Progenitor cell of endocrine pancreas (in vitro differentiated cells): Measurements from ENCODE around the gene ERCC2. TPM values are rescaled to one million over a fixed set of nuclear protein-coding genes. Genes with fewer than 3 reads are reported as not detected.

ENCODE experiments used
- DNase-seq: peaks from one replicate; pipeline ENCODE4 v3.0.0; 2021; ENCODE audit warnings: low spot score; ENCODE audit not compliant: unreplicated experiment
- H3K27ac Mint-ChIP-seq: 2 replicates; pipeline ENCODE4 v1.8.0; 2021; ENCODE audit warnings: mild to moderate bottlenecking, moderate library complexity, mixed read lengths
- H3K27me3 Mint-ChIP-seq: 2 replicates; pipeline ENCODE4 v1.8.0; 2021; ENCODE audit warnings: mixed read lengths
- H3K36me3 Mint-ChIP-seq: 2 replicates; pipeline ENCODE4 v1.8.0; 2022; ENCODE audit warnings: mixed read lengths; ENCODE audit not compliant: insufficient read depth
- H3K4me1 Mint-ChIP-seq: 2 replicates; pipeline ENCODE4 v1.8.0; 2021; ENCODE audit warnings: low read depth, mixed read lengths
- H3K4me3 Mint-ChIP-seq: 2 replicates; pipeline ENCODE4 v1.8.0; 2021; ENCODE audit warnings: low read depth, mild to moderate bottlenecking, moderate library complexity, mixed read lengths
- H3K9me3 Mint-ChIP-seq: 2 replicates; pipeline ENCODE4 v1.8.0; 2021; ENCODE audit warnings: low read depth, mixed read lengths
- total RNA-seq: library from RNA; stranded (reverse); gene quantifications from 2 replicates; pipeline ENCODE4 v1.2.1, GENCODE V29; 2021
- TF ChIP-seq, protein P1 (sequence below): fragments of 200-600 bp; sonication (generic); IDR thresholded peaks from one replicate; pipeline ENCODE4 v1.5.0; 2021; ENCODE audit warnings: antibody characterized with exemption, mild to moderate bottlenecking; ENCODE audit not compliant: unreplicated experiment

ERCC2 gene
- total RNA-seq, 1 donor from 2014 or later, result 63.8 TPM

GRCh38 chr19:45327404-45328143, 42.8 kb downstream of the ERCC2 start:
- TF ChIP-seq, protein P1, sequence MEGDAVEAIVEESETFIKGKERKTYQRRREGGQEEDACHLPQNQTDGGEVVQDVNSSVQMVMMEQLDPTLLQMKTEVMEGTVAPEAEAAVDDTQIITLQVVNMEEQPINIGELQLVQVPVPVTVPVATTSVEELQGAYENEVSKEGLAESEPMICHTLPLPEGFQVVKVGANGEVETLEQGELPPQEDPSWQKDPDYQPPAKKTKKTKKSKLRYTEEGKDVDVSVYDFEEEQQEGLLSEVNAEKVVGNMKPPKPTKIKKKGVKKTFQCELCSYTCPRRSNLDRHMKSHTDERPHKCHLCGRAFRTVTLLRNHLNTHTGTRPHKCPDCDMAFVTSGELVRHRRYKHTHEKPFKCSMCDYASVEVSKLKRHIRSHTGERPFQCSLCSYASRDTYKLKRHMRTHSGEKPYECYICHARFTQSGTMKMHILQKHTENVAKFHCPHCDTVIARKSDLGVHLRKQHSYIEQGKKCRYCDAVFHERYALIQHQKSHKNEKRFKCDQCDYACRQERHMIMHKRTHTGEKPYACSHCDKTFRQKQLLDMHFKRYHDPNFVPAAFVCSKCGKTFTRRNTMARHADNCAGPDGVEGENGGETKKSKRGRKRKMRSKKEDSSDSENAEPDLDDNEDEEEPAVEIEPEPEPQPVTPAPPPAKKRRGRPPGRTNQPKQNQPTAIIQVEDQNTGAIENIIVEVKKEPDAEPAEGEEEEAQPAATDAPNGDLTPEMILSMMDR, result no peak
- Mint-ChIP-seq H3K9me3 (no peaks in the 10 kb centered on the region), H3K27ac (no peak overlapping the region), H3K27me3 (peaks cover 13% of the 10 kb centered on the region), H3K4me3 (no peak overlapping the region), H3K4me1 (peaks cover 5% of the 10 kb centered on the region), H3K36me3 (no peaks in the 10 kb centered on the region)
- DNase-seq, result no peak

GRCh38 chr19:45324349-45324907, 45.9 kb downstream of the ERCC2 start:
- DNase-seq, result no peak
- Mint-ChIP-seq H3K4me1 (peaks cover 9% of the 10 kb centered on the region), H3K27ac (peak overlapping the region; percentile 71), H3K9me3 (no peaks in the 10 kb centered on the region), H3K27me3 (peaks cover 18% of the 10 kb centered on the region), H3K36me3 (no peaks in the 10 kb centered on the region), H3K4me3 (no peak overlapping the region)
- TF ChIP-seq, protein P1, result no peak

DNA sequence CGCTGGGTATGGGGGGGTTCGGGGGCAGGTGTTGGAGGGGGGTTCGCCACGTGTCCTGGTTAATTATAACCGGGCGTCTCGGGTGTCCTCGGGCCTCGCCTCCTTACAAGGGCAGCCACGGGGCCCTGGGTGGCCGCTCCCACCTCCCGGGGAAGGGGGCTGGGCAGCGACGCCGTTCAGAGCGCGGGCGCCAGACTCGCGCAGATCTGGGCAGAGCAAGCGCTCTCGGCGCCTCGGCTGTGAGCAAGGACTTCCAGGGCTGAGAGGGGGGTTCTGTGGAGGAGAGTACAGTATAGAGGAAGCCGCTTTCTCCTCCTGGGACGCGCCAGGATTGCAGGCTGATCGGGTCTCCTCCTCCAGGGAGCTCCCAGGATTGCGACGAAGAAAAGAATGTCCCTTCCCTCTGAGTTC, 46.7 kb downstream of the ERCC2 start:
- H3K9me3 Mint-ChIP-seq, result no peaks in the 10 kb centered on the region
- H3K27me3 Mint-ChIP-seq, result peaks cover 18% of the 10 kb centered on the region
- no peak overlapping the region for H3K27ac Mint-ChIP-seq
- H3K4me1 Mint-ChIP-seq, result peaks cover 9% of the 10 kb centered on the region
- H3K4me3 Mint-ChIP-seq, result peak overlapping the region; percentile 44
- TF ChIP-seq, protein P1, result no peak
- no peak for DNase-seq
- H3K36me3 Mint-ChIP-seq, result no peaks in the 10 kb centered on the region

- H3K27me3 Mint-ChIP-seq, result peaks cover 25% of the 10 kb centered on the region
Observed at GRCh38 chr19:45322744-45323281, 47.6 kb downstream of the ERCC2 start, which contains the start of gene CKM. Gene CKM, minus strand, starts transcription at chr19:45322875. Its CDS starts 3,162 bp downstream, at chr19:45319713.

GRCh38 chr19:45322311-45322710, 48.1 kb downstream of the ERCC2 start:
- peaks cover 9% of the 10 kb centered on the region for H3K4me1 Mint-ChIP-seq
- TF ChIP-seq, protein P1, result no peak
- no peak for DNase-seq
- no peaks in the 10 kb centered on the region for H3K9me3 Mint-ChIP-seq
- H3K4me3 Mint-ChIP-seq, result no peak overlapping the region
- H3K27ac Mint-ChIP-seq, result peak overlapping the region; percentile 71
- peaks cover 28% of the 10 kb centered on the region for H3K27me3 Mint-ChIP-seq
- H3K36me3 Mint-ChIP-seq, result no peaks in the 10 kb centered on the region

More at GRCh38 chr19:45322744-45323281, 47.6 kb downstream of the ERCC2 start, which contains the start of gene CKM:
- Mint-ChIP-seq H3K4me1 (peaks cover 9% of the 10 kb centered on the region), H3K36me3 (no peaks in the 10 kb centered on the region), H3K4me3 (peak within 1 kb of the TSS; percentile 44), H3K27ac (peak within 1 kb of the TSS; percentile 71), H3K9me3 (no peaks in the 10 kb centered on the region)
- TF ChIP-seq, protein P1, result no peak
- DNase-seq, result no peak
